Measurements from ENCODE around the gene SIAH1. TPM values are rescaled to one million over a fixed set of nuclear protein-coding genes. Genes with fewer than 3 reads are reported as not detected.
A peak's percentile ranks its signal among the peaks of the same experiment; 100 is the strongest.

Gene SIAH1
- total and polyA plus RNA-seq, 2 of the 8 experiments (the other 6 are each of a cell fraction or from before 2014, with no cell fraction given), result 19.5 to 33.9 TPM

- POLR2A ChIA-PET (ENCODE audit: partially characterized antibody), result interaction anchor here (0.6 to 11.9 kb wide), 11 partner anchors 10 to 142 kb away, joined by 3 to 156 read pairs (median 7); no protein-coding TSS in a partner anchor
- H3K27me3 ChIP-seq (replicated peaks in 1 of 4; ENCODE audit: control insufficient read depth in 3 of 4, extremely low read depth in 1 of 4, insufficient read depth in 3 of 4, low read length in 3 of 4), result no peaks in the 10 kb centered on the region
- TF ChIP-seq ZNF274 (IDR thresholded peaks at IDR 0.05; ENCODE audit: borderline replicate concordance, extremely low read depth, low read length), result no peak
- TF ChIP-seq EZH2 (IDR thresholded peaks at IDR 0.05; ENCODE audit: low read depth, low read length, severe bottlenecking), result no peak
- TF ChIP-seq RBBP5 (IDR thresholded peaks at IDR 0.05; ENCODE audit: borderline replicate concordance, low read depth, low read length), result 0 out of 2 replicates have a peak, but pooled peaks have one; percentile 25
- no peak for TF ChIP-seq CHD1 (IDR thresholded peaks at IDR 0.05; ENCODE audit: low read depth, low read length)
- TF ChIP-seq POLR2A (IDR thresholded peaks at IDR 0.05; ENCODE audit: control extremely low read depth in 1 of 2, low read depth in 2 of 2, low read length in 2 of 2), result peak in 1 of 2 experiments; percentile 4; a peak in 1 of 3 replicates
- TF ChIP-seq HDAC2 (IDR thresholded peaks at IDR 0.05; ENCODE audit: borderline replicate concordance in 1 of 2, low read depth in 2 of 2, low read length in 2 of 2), result no peak
- TF ChIP-seq ATF3 (IDR thresholded peaks at IDR 0.05; ENCODE audit: insufficient read depth, low read depth, low read length), result no peak
- no peak for TF ChIP-seq BRCA1 (IDR thresholded peaks at IDR 0.05; ENCODE audit: low read depth, low read length)
- TF ChIP-seq USF2 (IDR thresholded peaks at IDR 0.05; ENCODE audit: low read length), result no peak
- no peak for TF ChIP-seq SRF (IDR thresholded peaks at IDR 0.05; ENCODE audit: low read depth, low read length)
Observed at GRCh38 chr16:48383877-48384519, 1.2 kb downstream of the SIAH1 start.

More at GRCh38 chr16:48383877-48384519, 1.2 kb downstream of the SIAH1 start:
- Histone ChIP-seq H3K4ac (replicated peaks; ENCODE audit: insufficient read length, low read depth, low read length) (no peak overlapping the region), H3K9me3 (ENCODE audit: insufficient read depth in 2 of 2, low read depth in 1 of 2, low read length in 1 of 2) (no peaks in the 10 kb centered on the region), H3K56ac (replicated peaks; ENCODE audit: insufficient read length, low read depth, low read length) (peak overlapping the region; percentile 52), H4K91ac (replicated peaks; ENCODE audit: insufficient read length, low read length) (peak overlapping the region; percentile 30), H3K23me2 (ENCODE audit: low read depth, low read length) (peaks cover 9% of the 10 kb centered on the region), H3K79me1 (ENCODE audit: low read depth, low read length) (no peaks in the 10 kb centered on the region; the same call in 1 of the 2 replicates), H3K4me2 (ENCODE audit: insufficient read depth in 1 of 2, low read depth in 2 of 2, low read length in 2 of 2) (peak overlapping the region; percentile 75 to 86), H3K18ac (ENCODE audit: extremely low read depth, low read length) (peak overlapping the region; percentile 90), H3K36me3 (ENCODE audit: control insufficient read depth in 2 of 4, insufficient read depth in 4 of 4, low read length in 3 of 4) (no peaks in the 10 kb centered on the region), H3K79me2 (ENCODE audit: control insufficient read depth in 1 of 2, insufficient read depth in 2 of 2, low read length in 2 of 2) (peaks cover 39 to 56% of the 10 kb centered on the region in 2 experiments), H3K4me3 (ENCODE audit: extremely low read depth in 1 of 4, insufficient read depth in 2 of 4, low read depth in 3 of 4, low read length in 4 of 4) (peak overlapping the region; percentile 80 to 96 (median 92)), H3K23ac (ENCODE audit: insufficient read length) (peak overlapping the region; percentile 6), H2AK5ac (ENCODE audit: low read depth, low read length) (peak overlapping the region; percentile 93), H4K8ac (ENCODE audit: extremely low read depth, insufficient read depth, low read length) (peak overlapping the region; percentile 97; the same call in 1 of the 2 replicates), H3K27ac (ENCODE audit: low read depth, low read length) (peak overlapping the region; percentile 83), H2BK15ac (ENCODE audit: low read length) (no peak overlapping the region), H2AFZ (ENCODE audit: low read length) (no peak overlapping the region), H2BK120ac (replicated peaks; ENCODE audit: low read depth, low read length) (no peak overlapping the region), H3K4me1 (replicated peaks in 1 of 4; ENCODE audit: control insufficient read depth in 3 of 4, insufficient read depth in 4 of 4, low read length in 3 of 4) (peaks cover 0 to 13% (median 10%) of the 10 kb centered on the region in 4 experiments; a peak in 5 of 7 replicates), H2BK5ac (ENCODE audit: low read depth, low read length) (peak overlapping the region; percentile 63; the same call in 1 of the 2 replicates), H2BK12ac (ENCODE audit: low read depth, low read length) (peak overlapping the region; percentile 30; the same call in 1 of the 2 replicates), H4K20me1 (replicated peaks in 1 of 2; ENCODE audit: control insufficient read depth in 1 of 2, insufficient read depth in 2 of 2, low read length in 2 of 2) (peaks cover 5 to 7% of the 10 kb centered on the region in 2 experiments), H4K5ac (ENCODE audit: insufficient read length, low read depth, low read length) (peak overlapping the region; percentile 41), H3K14ac (ENCODE audit: insufficient read length) (peak overlapping the region; percentile 2), H3K9ac (replicated peaks in 1 of 4; ENCODE audit: extremely low read depth in 1 of 4, low read depth in 3 of 4, low read length in 3 of 4) (peak overlapping the region; percentile 79 to 100 (median 89)), H2BK20ac (ENCODE audit: low read length) (no peak overlapping the region)
- CTCF ChIA-PET (ENCODE audit: partially characterized antibody), result interaction anchor here (0.9 kb wide), 1 partner anchor 228 kb away, joined by 3 read pairs; no protein-coding TSS in a partner anchor
- FAIRE-seq, result no peak
- WGBS, 2 experiments (ENCODE audit: extremely low coverage in 1 of 2, insufficient coverage in 1 of 2, insufficient read length in 1 of 2, insufficient replicate concordance in 2 of 2, low coverage in 1 of 2, low lambda C conversion rate in 2 of 2, missing lambda C conversion rate in 1 of 2), result 5% methylated on average over 15 of the region's 15 CpGs; no CpG with 5 or more reads in 1 of the 2 experiments
- DNase-seq (ENCODE audit: low read depth in 1 of 2, low spot score in 2 of 2), result no peak

Data from H1 (cell line).